Central memory CD8-positive, alpha-beta T cell (primary cell): ENCODE results near the gene OCIAD2.
"Not testable (repeated sequence)": the region's sequence is repeated elsewhere in the genome, so short reads cannot be mapped to it uniquely, and the experiment has no call there.

Experiments
- ATAC-seq: fragments of 150-1000 bp; cut with Tn5 transposase; replicated peaks from 2 replicates; pipeline ENCODE4 v1.10.0; 2022; ENCODE audit warnings: mild to moderate bottlenecking, moderate FRiP score, moderate number of reproducible peaks; ENCODE audit not compliant: poor library complexity, severe bottlenecking; ENCODE audit errors: extremely low read depth
- DNase-seq, 2 donors: peaks; one replicate each; pipeline ENCODE4 v3.0.0; 2021; ENCODE audit warnings: low spot score in 2 of 2
- H3K27ac Mint-ChIP-seq: one replicate; pipeline ENCODE4 v1.8.0; 2022; ENCODE audit warnings: low read depth, mild to moderate bottlenecking, moderate library complexity, mixed read lengths
- H3K27me3 Mint-ChIP-seq: one replicate; pipeline ENCODE4 v1.8.0; 2022; ENCODE audit warnings: mixed read lengths
- H3K36me3 Mint-ChIP-seq: one replicate; pipeline ENCODE4 v1.8.0; 2022; ENCODE audit warnings: mild to moderate bottlenecking, moderate library complexity, mixed read lengths; ENCODE audit not compliant: insufficient read depth
- H3K4me1 Mint-ChIP-seq: one replicate; pipeline ENCODE4 v1.8.0; 2022; ENCODE audit warnings: mixed read lengths
- H3K4me3 Mint-ChIP-seq: one replicate; pipeline ENCODE4 v1.8.0; 2022; ENCODE audit warnings: mild to moderate bottlenecking, moderate library complexity, mixed read lengths
- H3K9me3 Mint-ChIP-seq: one replicate; pipeline ENCODE4 v1.8.0; 2022; ENCODE audit warnings: mixed read lengths

The OCIAD2 gene

DNA sequence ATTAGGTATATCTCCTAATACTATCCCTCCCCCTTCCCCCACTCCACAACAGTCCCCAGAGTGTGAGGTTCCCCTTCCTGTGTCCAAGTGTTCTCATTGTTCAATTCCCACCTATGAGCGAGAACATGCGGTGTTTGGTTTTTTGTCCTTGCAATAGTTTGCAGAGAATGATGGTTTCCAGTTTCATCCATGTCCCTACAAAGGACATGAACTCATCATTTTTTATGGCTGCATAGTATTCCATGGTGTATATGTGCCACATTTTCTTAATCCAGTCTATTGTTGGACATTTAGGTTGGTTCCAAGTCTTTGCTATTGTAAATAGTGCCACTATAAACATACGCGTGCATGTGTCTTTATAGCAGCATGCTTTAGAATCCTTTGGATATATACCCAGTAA is 41.9 kb downstream of the OCIAD2 start:
- H3K27me3 Mint-ChIP-seq, H3K9me3 Mint-ChIP-seq, H3K4me3 Mint-ChIP-seq, H3K36me3 Mint-ChIP-seq, H3K4me1 Mint-ChIP-seq, ATAC-seq, DNase-seq, H3K27ac Mint-ChIP-seq: not testable (repeated sequence)

- Mint-ChIP-seq H3K9me3 (peaks cover 8% of the 10 kb centered on the region), H3K27ac (no peak overlapping the region), H3K4me3 (no peak overlapping the region), H3K4me1 (no peaks in the 10 kb centered on the region), H3K27me3 (no peaks in the 10 kb centered on the region), H3K36me3 (peaks cover 4% of the 10 kb centered on the region)
- ATAC-seq (no peak), DNase-seq (no peak)
These were observed 42.8 kb downstream of the OCIAD2 start for GRCh38 chr4:48863728-48864127.

DNA sequence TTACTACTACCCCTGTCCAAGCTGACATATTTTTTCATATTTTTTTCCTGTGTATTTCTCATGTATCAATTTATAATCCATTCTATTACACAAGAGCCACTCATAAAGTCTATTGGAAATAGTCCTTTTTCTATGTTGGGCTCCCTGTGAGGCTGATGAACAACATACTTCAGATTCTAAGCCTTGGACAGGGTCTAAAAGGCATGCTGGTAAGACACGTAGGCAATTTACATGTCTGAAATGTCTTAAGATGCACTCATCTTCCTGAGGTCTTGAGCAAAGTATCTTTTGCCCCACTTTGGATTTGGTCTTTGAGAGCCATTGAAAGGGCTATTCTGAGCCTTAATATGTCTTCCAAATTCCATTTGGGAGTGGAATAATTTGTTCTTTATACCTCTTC is 43.9 kb downstream of the OCIAD2 start:
- no peak for DNase-seq
- peaks cover 8% of the 10 kb centered on the region for H3K9me3 Mint-ChIP-seq
- ATAC-seq = no peak
- no peaks in the 10 kb centered on the region for H3K27me3 Mint-ChIP-seq
- no peak overlapping the region for H3K27ac Mint-ChIP-seq
- no peaks in the 10 kb centered on the region for H3K4me1 Mint-ChIP-seq
- H3K36me3 Mint-ChIP-seq = peaks cover 11% of the 10 kb centered on the region
- H3K4me3 Mint-ChIP-seq = no peak overlapping the region

- H3K9me3 Mint-ChIP-seq = peaks cover 8% of the 10 kb centered on the region
- no peak overlapping the region for H3K27ac Mint-ChIP-seq
- H3K36me3 Mint-ChIP-seq = peaks cover 13% of the 10 kb centered on the region
- H3K4me3 Mint-ChIP-seq = no peak overlapping the region
- no peaks in the 10 kb centered on the region for H3K4me1 Mint-ChIP-seq
- no peak for ATAC-seq
- DNase-seq = no peak
- H3K27me3 Mint-ChIP-seq = no peaks in the 10 kb centered on the region
These were observed 44.5 kb downstream of the OCIAD2 start for GRCh38 chr4:48862038-48862437.

DNA sequence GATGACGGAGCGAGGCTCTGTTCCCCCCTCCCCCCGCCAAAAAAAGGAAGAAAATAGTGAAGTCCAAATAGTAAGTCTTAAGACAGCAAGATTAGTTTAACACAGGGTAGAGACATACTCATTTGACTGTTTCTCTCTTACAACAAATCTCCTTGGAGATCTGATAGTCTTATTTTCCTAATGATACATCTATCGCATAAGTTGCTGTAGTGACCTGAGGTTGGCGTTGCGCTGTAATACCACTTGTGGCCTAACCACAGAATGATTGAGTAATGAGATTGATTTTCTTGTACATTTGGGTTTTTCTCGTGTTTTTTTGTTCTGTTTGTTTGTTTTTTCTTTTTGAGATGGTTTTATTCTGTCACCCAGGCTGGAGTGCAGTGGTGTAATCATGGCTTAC is 48.4 kb downstream of the OCIAD2 start:
- DNase-seq (no peak), ATAC-seq (no peak)
- no peaks in the 10 kb centered on the region for H3K9me3 Mint-ChIP-seq
- H3K27ac Mint-ChIP-seq = no peak overlapping the region
- H3K27me3 Mint-ChIP-seq = no peaks in the 10 kb centered on the region
- no peak overlapping the region for H3K4me3 Mint-ChIP-seq
- no peaks in the 10 kb centered on the region for H3K4me1 Mint-ChIP-seq
- peaks cover 25% of the 10 kb centered on the region for H3K36me3 Mint-ChIP-seq

DNA sequence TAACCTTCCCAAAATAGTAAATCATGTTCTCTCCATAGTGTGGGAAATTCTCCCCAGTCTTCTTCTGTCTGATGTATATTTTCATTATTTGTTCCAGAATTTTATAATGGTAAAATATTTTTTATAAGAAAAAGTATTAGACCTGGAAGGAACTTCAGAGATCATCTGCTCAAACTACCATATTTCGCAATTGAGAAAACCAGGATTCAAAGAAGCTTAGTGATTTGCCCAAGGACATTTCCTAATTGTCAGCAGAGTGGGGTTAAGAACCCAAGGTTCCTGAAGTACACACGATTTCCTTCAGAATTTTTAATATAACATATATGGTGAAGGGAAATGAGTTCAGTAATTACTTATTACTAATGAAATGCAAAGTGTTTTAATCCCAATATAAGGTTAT is 51.6 kb downstream of the OCIAD2 start:
- ATAC-seq = no peak
- Mint-ChIP-seq H3K4me3 (no peak overlapping the region), H3K27ac (no peak overlapping the region), H3K27me3 (no peaks in the 10 kb centered on the region), H3K4me1 (peaks cover 5% of the 10 kb centered on the region), H3K9me3 (no peaks in the 10 kb centered on the region), H3K36me3 (peaks cover 39% of the 10 kb centered on the region)
- DNase-seq = no peak

DNA sequence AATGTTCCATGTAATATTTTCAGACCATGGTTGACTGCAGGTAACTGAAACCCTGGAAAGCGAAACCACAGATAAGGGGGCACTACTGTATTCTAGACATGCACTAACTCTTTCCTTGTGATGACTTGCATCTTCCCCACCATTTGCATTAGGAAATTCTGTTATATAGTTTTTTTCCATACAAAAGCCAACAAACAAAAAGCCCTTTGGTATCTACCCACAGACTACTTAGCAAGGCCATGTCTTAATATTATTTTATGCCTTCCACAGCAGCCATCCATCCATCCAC is 52.2 kb downstream of the OCIAD2 start:
- Mint-ChIP-seq H3K36me3 (peaks cover 38% of the 10 kb centered on the region), H3K9me3 (no peaks in the 10 kb centered on the region), H3K4me1 (peaks cover 5% of the 10 kb centered on the region), H3K27ac (no peak overlapping the region), H3K27me3 (no peaks in the 10 kb centered on the region), H3K4me3 (no peak overlapping the region)
- DNase-seq (no peak), ATAC-seq (no peak)

DNA sequence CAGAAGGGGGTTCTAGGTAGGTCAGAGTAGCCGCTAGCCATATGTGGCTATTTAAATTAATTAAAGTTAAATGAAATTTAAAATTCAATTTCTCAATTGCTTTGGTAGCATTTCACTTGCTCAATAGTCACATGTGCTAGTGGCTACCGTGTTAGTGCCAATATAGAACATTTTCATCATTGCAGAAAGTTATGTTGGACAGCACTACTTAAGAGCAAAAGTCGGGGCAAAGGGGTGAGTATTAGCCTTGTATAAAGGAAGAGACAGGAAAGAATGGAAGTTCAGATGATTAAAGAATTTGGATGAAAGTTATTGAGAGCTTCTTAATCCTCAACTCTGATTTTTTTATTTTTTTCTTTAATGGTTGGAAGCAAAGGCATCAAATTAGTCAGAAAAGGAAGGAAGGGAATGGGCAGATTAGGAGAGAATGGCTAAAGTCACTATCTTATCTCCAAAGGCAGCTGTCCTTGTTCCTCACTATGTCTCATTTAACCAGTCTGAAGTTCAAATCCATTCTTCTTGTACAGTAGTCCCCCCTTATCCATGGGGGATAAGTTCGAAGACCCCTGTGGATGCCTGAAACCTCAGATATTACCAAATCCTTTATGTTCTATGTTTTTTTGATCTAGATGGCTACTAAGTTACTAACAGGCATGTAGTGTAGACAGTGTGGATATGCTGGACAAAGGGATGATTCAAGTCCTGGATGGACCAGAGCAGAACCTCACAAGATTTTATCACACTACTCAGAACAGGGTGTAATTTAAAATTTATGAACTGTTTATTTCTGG is 52.8 kb downstream of the OCIAD2 start:
- Mint-ChIP-seq H3K27ac (peak overlapping the region; percentile 64), H3K27me3 (no peaks in the 10 kb centered on the region), H3K36me3 (peaks cover 40% of the 10 kb centered on the region)

GRCh38 chr4:48851651-48852050 is 54.9 kb downstream of the OCIAD2 start:
- Mint-ChIP-seq H3K36me3 (peaks cover 37% of the 10 kb centered on the region), H3K4me3 (no peak overlapping the region), H3K27ac (no peak overlapping the region), H3K9me3 (no peaks in the 10 kb centered on the region), H3K4me1 (peaks cover 5% of the 10 kb centered on the region), H3K27me3 (no peaks in the 10 kb centered on the region)
- DNase-seq = no peak
- ATAC-seq = no peak

More for the DNA sequence above, 52.8 kb downstream of the OCIAD2 start:
- Mint-ChIP-seq H3K4me1 (peaks cover 5% of the 10 kb centered on the region), H3K4me3 (no peak overlapping the region), H3K9me3 (no peaks in the 10 kb centered on the region)
- DNase-seq (no peak), ATAC-seq (no peak)

DNA sequence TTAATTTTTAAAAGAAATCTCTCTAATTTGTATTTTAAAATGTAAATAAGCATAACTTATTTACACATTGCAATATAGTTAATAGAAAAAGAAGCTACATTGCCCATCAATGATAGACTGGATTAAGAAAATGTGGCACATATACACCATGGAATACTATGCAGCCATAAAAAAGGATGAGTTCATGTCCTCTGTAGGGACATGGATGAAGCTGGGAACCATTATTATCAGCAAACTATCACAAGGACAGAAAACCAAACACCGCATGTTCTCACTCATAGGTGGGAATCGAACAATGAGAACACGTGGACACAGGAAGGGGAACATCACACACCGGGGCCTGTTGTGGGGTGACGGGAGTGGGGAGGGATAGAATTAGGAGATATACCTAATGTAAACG is 57.8 kb downstream of the OCIAD2 start:
- H3K4me1 Mint-ChIP-seq = peaks cover 16% of the 10 kb centered on the region
- H3K9me3 Mint-ChIP-seq, H3K27ac Mint-ChIP-seq, ATAC-seq, H3K4me3 Mint-ChIP-seq, H3K27me3 Mint-ChIP-seq, DNase-seq: not testable (repeated sequence)
- peaks cover 48% of the 10 kb centered on the region for H3K36me3 Mint-ChIP-seq

DNA sequence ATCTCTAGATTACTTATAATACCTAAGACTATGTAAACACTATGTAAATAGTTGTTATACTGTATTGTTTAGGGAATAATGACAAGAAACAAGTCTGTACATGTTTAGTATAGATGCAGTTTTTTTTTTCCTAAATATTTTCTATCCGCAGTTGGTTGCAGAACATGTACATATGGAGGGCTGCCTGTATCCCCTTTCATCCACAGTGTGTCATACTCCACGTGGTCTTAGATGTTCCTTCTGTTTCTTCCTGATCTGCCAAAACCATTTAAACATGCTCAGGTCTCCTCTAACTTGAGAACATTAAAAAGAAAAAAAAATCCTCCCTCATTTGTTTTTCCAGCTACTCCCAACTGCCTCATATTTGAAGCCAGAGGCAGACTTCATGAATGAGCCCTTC is 61.7 kb downstream of the OCIAD2 start:
- H3K4me1 Mint-ChIP-seq = peaks cover 11% of the 10 kb centered on the region
- no peak overlapping the region for H3K4me3 Mint-ChIP-seq
- DNase-seq = no peak
- H3K9me3 Mint-ChIP-seq = no peaks in the 10 kb centered on the region
- no peaks in the 10 kb centered on the region for H3K27me3 Mint-ChIP-seq
- ATAC-seq = no peak
- no peak overlapping the region for H3K27ac Mint-ChIP-seq
- peaks cover 31% of the 10 kb centered on the region for H3K36me3 Mint-ChIP-seq

DNA sequence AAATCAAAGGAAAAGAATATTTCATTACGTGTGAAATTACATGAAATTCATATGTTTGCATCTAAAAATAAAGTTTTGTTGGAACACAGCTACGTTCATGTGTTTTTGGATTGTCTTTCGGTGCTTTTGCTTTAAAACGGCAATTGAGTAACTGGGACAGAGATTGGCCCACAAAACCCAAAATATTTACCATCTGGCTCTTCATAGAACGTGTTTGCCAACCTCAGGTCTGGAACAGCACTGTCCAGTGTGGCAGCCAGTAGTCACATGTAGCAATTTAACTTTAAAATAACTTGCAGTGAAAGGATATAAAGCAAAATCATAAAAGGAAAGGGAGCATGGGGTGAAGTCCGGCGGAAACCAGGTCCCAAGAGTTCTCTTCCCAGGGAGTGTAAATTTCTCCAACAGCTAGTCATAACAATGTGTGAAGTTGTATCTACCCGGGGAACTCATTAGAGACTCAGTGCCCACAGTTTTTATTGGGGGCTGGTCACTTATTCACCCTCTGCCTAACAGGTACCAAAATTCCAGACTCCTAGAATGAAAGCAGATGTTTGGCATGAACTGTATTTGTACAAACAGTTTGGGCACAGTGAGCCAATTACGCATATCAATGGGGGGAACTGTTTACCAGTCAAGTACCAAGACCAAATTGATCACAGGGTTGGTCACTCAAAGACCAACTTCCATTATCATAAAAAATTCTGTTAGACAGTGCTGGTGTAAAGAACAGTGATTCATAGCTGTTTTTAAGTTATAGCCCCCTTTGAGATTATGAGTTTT is 65.3 kb downstream of the OCIAD2 start:
- no peak overlapping the region for H3K27ac Mint-ChIP-seq
- no peak for ATAC-seq
- no peak overlapping the region for H3K4me3 Mint-ChIP-seq
- peaks cover 44% of the 10 kb centered on the region for H3K36me3 Mint-ChIP-seq
- no peak for DNase-seq
- H3K9me3 Mint-ChIP-seq = no peaks in the 10 kb centered on the region
- peaks cover 14% of the 10 kb centered on the region for H3K4me1 Mint-ChIP-seq
- H3K27me3 Mint-ChIP-seq = no peaks in the 10 kb centered on the region

- Mint-ChIP-seq H3K27me3 (no peaks in the 10 kb centered on the region), H3K4me3 (no peak overlapping the region), H3K9me3 (no peaks in the 10 kb centered on the region), H3K27ac (no peak overlapping the region), H3K36me3 (peaks cover 48% of the 10 kb centered on the region), H3K4me1 (peaks cover 10% of the 10 kb centered on the region)
- ATAC-seq (no peak), DNase-seq (no peak)
These were observed 69.9 kb downstream of the OCIAD2 start for GRCh38 chr4:48836658-48837057.
